Measurements from ENCODE around the gene COL4A1.
"Not testable (repeated sequence)": the region's sequence is repeated elsewhere in the genome, so short reads cannot be mapped to it uniquely, and the experiment has no call there.

The COL4A1 gene

GRCh38 chr13:110128546-110128945, 178.4 kb downstream of the COL4A1 start:
- DNase-seq, result no peak

- no peak for DNase-seq
These were observed 178.9 kb downstream of the COL4A1 start for GRCh38 chr13:110127986-110128511.

- no peak for DNase-seq
These were observed 180.5 kb downstream of the COL4A1 start for GRCh38 chr13:110126391-110126961.

GRCh38 chr13:110125613-110126272, 181.2 kb downstream of the COL4A1 start:
- DNase-seq, result no peak

- DNase-seq, result no peak
These were observed 181.8 kb downstream of the COL4A1 start for GRCh38 chr13:110125157-110125556.

- no peak for DNase-seq
These were observed 182.6 kb downstream of the COL4A1 start for GRCh38 chr13:110124201-110124940.

- no peak for DNase-seq
These were observed 183.7 kb downstream of the COL4A1 start for GRCh38 chr13:110123041-110123809.

- no peak for DNase-seq
These were observed 185.4 kb downstream of the COL4A1 start for GRCh38 chr13:110121422-110122083.

GRCh38 chr13:110119935-110120905, 186.7 kb downstream of the COL4A1 start:
- DNase-seq, result no peak

- no peak for DNase-seq
These were observed 188.9 kb downstream of the COL4A1 start for GRCh38 chr13:110118106-110118505.

- peak in 3 of 4 experiments; percentile 7 to 9 (median 7) for DNase-seq
These were observed 190.9 kb downstream of the COL4A1 start for GRCh38 chr13:110116072-110116487.

- DNase-seq, result no peak
These were observed 191.4 kb downstream of the COL4A1 start for GRCh38 chr13:110115591-110115990.

GRCh38 chr13:110114316-110114715, 192.6 kb downstream of the COL4A1 start:
- no peak for DNase-seq

- no peak for DNase-seq
These were observed 193.6 kb downstream of the COL4A1 start for GRCh38 chr13:110113284-110113764.

- not testable (repeated sequence) for DNase-seq
These were observed 194.6 kb downstream of the COL4A1 start for GRCh38 chr13:110112379-110112778.

GRCh38 chr13:110110783-110111182, 196.2 kb downstream of the COL4A1 start:
- no peak for DNase-seq

- DNase-seq, result no peak
These were observed 197.0 kb downstream of the COL4A1 start for GRCh38 chr13:110109910-110110309.

- no peak for DNase-seq
These were observed 197.7 kb downstream of the COL4A1 start for GRCh38 chr13:110109140-110109783.

- DNase-seq, result no peak
These were observed 198.4 kb downstream of the COL4A1 start for GRCh38 chr13:110108348-110109139.

All from activated naive CD4-positive, alpha-beta T cell (primary cell).